Breast epithelium (tissue), 4 donors: ENCODE data around the gene NELL1. TPM values are rescaled to one million over a fixed set of nuclear protein-coding genes. Genes with fewer than 3 reads are reported as not detected.

Source experiments
- DNase-seq, 2 donors: peaks; one replicate each; pipeline ENCODE4 v3.0.0-alpha.2; 2019; ENCODE audit warnings: low spot score in 2 of 2
- H3K27ac ChIP-seq, 2 donors: fragments of 200-600 bp; sonication (generic) in 1 of 2; one replicate each; pipeline ENCODE4 v1.5.1; 2016 to 2019; ENCODE audit warnings: mild to moderate bottlenecking in 1 of 2
- H3K27me3 ChIP-seq, 2 donors: fragments of 200-600 bp; sonication (generic) in 1 of 2; one replicate each; pipeline versions ENCODE4 v1.5.1 to v1.6.0; 2017 to 2019; ENCODE audit warnings: control low read depth in 1 of 2, mild to moderate bottlenecking in 1 of 2
- H3K36me3 ChIP-seq: fragments of 200-600 bp; one replicate; pipeline ENCODE4 v1.5.1; 2019
- H3K4me1 ChIP-seq, 2 donors: fragments of 200-600 bp; sonication (generic); one replicate each; pipeline ENCODE4 v1.5.1; 2016 to 2019; ENCODE audit warnings: control low read depth in 1 of 2
- H3K4me3 ChIP-seq, 3 donors: fragments of 200-600 bp; sonication (generic); 1 replicate in 2 of 3; 2 replicates in 1 of 3; pipeline ENCODE4 v1.5.1; 2016 to 2019; ENCODE audit warnings: mild to moderate bottlenecking in 3 of 3, moderate library complexity in 2 of 3
- H3K9me3 ChIP-seq, 2 donors: fragments of 200-600 bp; sonication (generic) in 1 of 2; one replicate each; pipeline ENCODE4 v1.5.1; 2016 to 2019; ENCODE audit warnings: control low read depth in 1 of 2
- POLR2A ChIP-seq: fragments of 450-650 bp; IDR thresholded peaks from one replicate; pipeline ENCODE4 v1.6.1; 2016; ENCODE audit warnings: antibody characterized with exemption, mild to moderate bottlenecking, moderate library complexity
- POLR2AphosphoS5 ChIP-seq, 3 donors: sonication (generic); formaldehyde crosslinking; IDR thresholded peaks; one replicate each; pipeline ENCODE4 v1.6.1; 2017; ENCODE audit warnings: antibody characterized with exemption in 3 of 3
- intact Hi-C: fragments of 100-400 bp; cut with DNase I; formaldehyde crosslinking; loops from one replicate; pipeline ENCODE4 v1.15.1; 2023; ENCODE audit warnings: low total_unique reads
- total RNA-seq, 3 donors: library from RNA; depleted of rRNA; stranded (reverse); fragments of >200 nt; gene quantifications; one replicate each; pipeline ENCODE4 v1.1.0, GENCODE V29; 2016
- TF ChIP-seq, protein P1 (sequence below), 3 donors: fragments of 450-650 bp; IDR thresholded peaks; one replicate each; pipeline ENCODE4 v1.5.1; 2016 to 2017; ENCODE audit warnings: antibody characterized with exemption in 3 of 3, mild to moderate bottlenecking in 3 of 3, moderate library complexity in 3 of 3

Gene NELL1
- total RNA-seq, 3 donors from 2014 or later: 0.15 TPM; not detected in 2

DNA sequence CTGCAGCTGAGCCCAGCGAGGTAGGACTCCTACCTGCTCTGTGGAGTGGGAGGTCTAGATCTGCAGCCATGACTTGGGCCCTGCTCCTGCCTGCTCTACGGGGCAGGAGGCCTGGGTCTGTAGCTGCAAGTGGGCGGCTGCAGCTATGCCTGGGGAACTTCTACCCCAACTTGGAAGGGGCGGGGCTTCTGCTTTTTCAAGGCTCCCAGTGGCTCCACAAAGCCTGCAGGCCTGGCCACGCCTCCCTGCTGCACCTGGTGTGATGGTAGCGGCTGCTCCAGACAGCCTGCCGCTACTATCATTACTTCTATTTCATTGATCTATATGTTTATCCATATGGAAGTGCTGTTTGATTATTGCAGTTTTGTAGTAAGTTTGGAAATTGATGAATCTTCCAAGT is 121.2 kb downstream of the NELL1 start:
- no peaks in the 10 kb centered on the region for H3K4me1 ChIP-seq
- H3K27me3 ChIP-seq: no peaks in the 10 kb centered on the region
- intact Hi-C loops: no loop called here
- no peaks in the 10 kb centered on the region for H3K36me3 ChIP-seq
- H3K9me3 ChIP-seq: no peaks in the 10 kb centered on the region
- DNase-seq: no peak
- TF ChIP-seq POLR2AphosphoS5 (IDR thresholded peaks at IDR 0.05) (no peak), POLR2A (no peak)
- TF ChIP-seq, protein P1, sequence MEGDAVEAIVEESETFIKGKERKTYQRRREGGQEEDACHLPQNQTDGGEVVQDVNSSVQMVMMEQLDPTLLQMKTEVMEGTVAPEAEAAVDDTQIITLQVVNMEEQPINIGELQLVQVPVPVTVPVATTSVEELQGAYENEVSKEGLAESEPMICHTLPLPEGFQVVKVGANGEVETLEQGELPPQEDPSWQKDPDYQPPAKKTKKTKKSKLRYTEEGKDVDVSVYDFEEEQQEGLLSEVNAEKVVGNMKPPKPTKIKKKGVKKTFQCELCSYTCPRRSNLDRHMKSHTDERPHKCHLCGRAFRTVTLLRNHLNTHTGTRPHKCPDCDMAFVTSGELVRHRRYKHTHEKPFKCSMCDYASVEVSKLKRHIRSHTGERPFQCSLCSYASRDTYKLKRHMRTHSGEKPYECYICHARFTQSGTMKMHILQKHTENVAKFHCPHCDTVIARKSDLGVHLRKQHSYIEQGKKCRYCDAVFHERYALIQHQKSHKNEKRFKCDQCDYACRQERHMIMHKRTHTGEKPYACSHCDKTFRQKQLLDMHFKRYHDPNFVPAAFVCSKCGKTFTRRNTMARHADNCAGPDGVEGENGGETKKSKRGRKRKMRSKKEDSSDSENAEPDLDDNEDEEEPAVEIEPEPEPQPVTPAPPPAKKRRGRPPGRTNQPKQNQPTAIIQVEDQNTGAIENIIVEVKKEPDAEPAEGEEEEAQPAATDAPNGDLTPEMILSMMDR (IDR thresholded peaks at IDR 0.05): no peak
- no peak overlapping the region for H3K27ac ChIP-seq
- H3K4me3 ChIP-seq: no peak overlapping the region

DNA sequence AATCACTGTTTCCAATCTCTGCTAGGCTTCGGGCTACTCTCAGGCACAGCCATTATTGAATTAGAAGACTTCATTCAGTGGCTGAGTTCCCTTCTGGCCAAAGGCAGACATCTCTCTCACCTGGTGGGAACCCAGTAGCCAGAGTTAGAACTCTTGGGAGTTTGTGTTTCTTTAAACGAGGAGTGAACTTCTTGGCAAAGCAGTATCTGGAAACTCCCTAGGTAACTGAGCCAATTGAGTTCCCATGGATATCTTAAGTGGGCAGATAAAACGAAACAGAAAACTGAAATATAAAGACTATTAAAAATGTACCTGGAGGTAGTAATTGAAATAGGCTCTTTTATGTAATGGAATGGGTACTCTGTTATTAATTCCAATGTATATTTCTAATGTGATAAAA is 125.6 kb downstream of the NELL1 start:
- Histone ChIP-seq H3K4me1 (no peaks in the 10 kb centered on the region), H3K4me3 (no peak overlapping the region), H3K27ac (no peak overlapping the region), H3K27me3 (no peaks in the 10 kb centered on the region), H3K36me3 (no peaks in the 10 kb centered on the region), H3K9me3 (no peaks in the 10 kb centered on the region)
- DNase-seq: no peak
- TF ChIP-seq, protein P1 (IDR thresholded peaks at IDR 0.05): no peak
- TF ChIP-seq POLR2A (no peak), POLR2AphosphoS5 (IDR thresholded peaks at IDR 0.05) (no peak)
- intact Hi-C loops: no loop called here

DNA sequence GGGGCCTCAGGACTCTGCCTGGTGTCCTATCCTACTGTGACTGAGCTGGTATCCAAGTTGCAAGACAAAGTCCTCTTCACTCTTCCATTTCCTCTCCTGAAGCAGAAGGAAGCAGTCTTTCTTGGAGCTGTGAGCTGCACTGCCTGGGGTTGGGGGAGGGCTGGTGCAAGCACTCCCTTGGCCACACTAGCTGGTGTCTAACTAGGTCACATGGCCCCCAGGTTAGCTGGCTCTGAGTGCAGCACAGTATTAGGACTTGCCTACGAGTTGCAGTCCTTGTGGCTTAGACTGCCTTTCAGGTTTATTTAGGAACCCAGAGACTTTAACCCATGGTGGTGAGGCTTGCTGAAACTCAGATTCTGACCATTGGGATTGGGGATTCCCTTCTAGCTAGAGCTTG is 138.9 kb downstream of the NELL1 start:
- Histone ChIP-seq H3K4me3 (no peak overlapping the region), H3K27me3 (no peaks in the 10 kb centered on the region), H3K27ac (no peak overlapping the region), H3K36me3 (no peaks in the 10 kb centered on the region), H3K4me1 (no peaks in the 10 kb centered on the region), H3K9me3 (peaks cover 0 to 25% of the 10 kb centered on the region in 2 donors)
- no peak for DNase-seq
- intact Hi-C loops: no loop called here
- TF ChIP-seq, protein P1 (IDR thresholded peaks at IDR 0.05): no peak
- TF ChIP-seq POLR2AphosphoS5 (IDR thresholded peaks at IDR 0.05) (no peak), POLR2A (no peak)

DNA sequence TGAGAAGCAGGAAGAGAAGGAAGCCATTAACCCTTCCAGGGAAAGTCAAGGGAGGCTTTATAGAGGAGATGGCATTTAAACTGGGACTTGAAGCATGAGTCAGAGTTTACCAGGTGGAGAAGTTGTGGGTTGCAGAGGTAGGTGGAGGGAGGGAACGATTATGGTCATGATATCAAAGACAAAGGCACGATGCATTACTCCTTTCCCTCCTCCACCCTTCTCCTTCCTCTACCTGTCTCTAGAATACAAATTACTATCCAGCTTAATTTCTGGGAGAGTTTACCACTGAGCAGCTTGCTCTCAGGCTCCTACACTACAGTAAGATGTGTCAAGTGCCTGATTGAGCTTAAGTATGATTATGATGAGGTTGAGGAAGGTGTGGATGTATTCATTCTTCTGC is 151.7 kb downstream of the NELL1 start:
- no peak overlapping the region for H3K4me3 ChIP-seq

DNA sequence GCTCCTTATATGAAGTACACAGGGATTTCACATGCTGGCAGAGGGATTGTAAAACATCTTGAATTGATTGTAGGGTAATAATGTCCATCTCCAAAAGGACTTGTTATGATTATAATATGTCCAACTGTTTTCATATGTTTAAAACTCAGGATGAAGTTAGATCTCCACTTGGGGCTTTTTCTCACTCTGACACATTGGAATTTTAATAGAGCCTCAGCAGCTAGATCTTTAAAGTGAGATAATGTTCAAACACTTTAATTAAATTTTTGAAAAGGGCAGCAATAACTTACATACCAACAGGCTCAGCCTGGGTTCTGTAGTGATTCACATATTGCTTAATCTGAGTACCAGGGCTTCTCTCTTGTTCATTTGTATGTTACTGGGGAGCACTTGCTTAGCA is 152.1 kb downstream of the NELL1 start:
- intact Hi-C loops: no loop called here
- Histone ChIP-seq H3K4me1 (no peaks in the 10 kb centered on the region), H3K27me3 (no peaks in the 10 kb centered on the region), H3K4me3 (no peak overlapping the region), H3K27ac (no peak overlapping the region), H3K9me3 (no peaks in the 10 kb centered on the region), H3K36me3 (no peaks in the 10 kb centered on the region)
- no peak for DNase-seq
- TF ChIP-seq POLR2A (no peak), POLR2AphosphoS5 (IDR thresholded peaks at IDR 0.05) (no peak)
- TF ChIP-seq, protein P1 (IDR thresholded peaks at IDR 0.05): no peak

More for the DNA sequence above, 151.7 kb downstream of the NELL1 start:
- Histone ChIP-seq H3K9me3 (no peaks in the 10 kb centered on the region), H3K4me1 (no peaks in the 10 kb centered on the region), H3K27me3 (no peaks in the 10 kb centered on the region), H3K27ac (no peak overlapping the region), H3K36me3 (no peaks in the 10 kb centered on the region)
- DNase-seq: no peak
- TF ChIP-seq POLR2A: no peak
- TF ChIP-seq, protein P1 (IDR thresholded peaks at IDR 0.05): no peak
- intact Hi-C loops: no loop called here
